Upper lobe of left lung (tissue), 4 donors: ENCODE results near the gene ITFG2.

Experiments used
- EP300 ChIP-seq, 4 donors: sonication (generic); formaldehyde crosslinking; IDR thresholded peaks; one replicate each; pipeline ENCODE4 v1.5.1; 2017; ENCODE audit warnings: antibody characterized with exemption in 4 of 4, control low read depth in 2 of 4
- POLR2A ChIP-seq, 4 donors: fragments of 450-650 bp; IDR thresholded peaks; one replicate each; pipeline ENCODE4 v1.5.1; 2016 to 2017; ENCODE audit warnings: antibody characterized with exemption in 4 of 4, mild to moderate bottlenecking in 2 of 4
- POLR2AphosphoS5 ChIP-seq, 2 donors: sonication (generic); formaldehyde crosslinking; IDR thresholded peaks; one replicate each; pipeline ENCODE4 v1.5.1; 2017; ENCODE audit warnings: antibody characterized with exemption in 2 of 2
- TF ChIP-seq, protein P1 (sequence below), 6 experiments: fragments of 450-650 bp in 4 of 6; fragments of 200-600 bp in 2 of 6; sonication (generic) in 2 of 6; IDR thresholded peaks; one replicate each; pipeline ENCODE4 v1.5.1; 2016 to 2019; ENCODE audit warnings: antibody characterized with exemption in 6 of 6

DNA sequence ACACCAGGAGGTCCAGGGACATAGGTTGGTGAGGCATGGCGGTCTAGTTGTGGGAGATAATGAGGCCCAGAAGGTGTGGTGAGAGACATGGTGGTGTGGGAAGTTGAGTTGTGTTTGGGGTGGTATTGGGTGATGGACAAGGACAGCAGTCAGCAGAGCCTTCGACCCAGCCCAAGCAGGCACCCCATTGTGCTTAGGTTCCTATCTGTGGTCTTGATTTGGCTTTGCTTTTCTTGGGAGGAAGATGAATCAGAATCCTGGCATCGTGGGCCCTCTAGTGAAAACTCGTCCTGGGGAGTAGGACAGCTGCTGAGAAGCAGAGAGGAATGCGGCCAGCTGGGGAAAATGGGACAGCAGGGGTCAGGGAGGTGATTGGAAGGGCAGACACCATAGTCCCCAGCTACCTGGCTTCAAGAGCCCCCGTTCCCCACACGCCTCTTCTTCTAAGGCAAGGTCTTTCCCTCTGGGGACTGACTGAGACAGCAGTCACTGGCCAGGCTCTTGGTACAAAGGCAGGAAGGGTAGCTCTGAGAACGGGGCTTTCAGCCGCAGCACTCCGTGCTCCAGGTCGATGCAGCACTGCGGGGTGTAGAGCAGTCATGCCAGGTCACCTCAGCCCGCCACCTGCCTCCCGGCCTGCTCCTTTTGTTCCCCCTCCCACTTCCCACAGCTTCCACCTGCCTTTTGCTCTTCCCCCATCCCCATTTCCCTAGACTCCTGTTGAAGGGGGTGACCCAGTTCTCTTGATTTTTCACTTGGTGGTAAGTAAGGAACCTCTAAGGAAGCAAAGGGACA, 14.4 kb downstream of the ITFG2 start:
- TF ChIP-seq, protein P1, sequence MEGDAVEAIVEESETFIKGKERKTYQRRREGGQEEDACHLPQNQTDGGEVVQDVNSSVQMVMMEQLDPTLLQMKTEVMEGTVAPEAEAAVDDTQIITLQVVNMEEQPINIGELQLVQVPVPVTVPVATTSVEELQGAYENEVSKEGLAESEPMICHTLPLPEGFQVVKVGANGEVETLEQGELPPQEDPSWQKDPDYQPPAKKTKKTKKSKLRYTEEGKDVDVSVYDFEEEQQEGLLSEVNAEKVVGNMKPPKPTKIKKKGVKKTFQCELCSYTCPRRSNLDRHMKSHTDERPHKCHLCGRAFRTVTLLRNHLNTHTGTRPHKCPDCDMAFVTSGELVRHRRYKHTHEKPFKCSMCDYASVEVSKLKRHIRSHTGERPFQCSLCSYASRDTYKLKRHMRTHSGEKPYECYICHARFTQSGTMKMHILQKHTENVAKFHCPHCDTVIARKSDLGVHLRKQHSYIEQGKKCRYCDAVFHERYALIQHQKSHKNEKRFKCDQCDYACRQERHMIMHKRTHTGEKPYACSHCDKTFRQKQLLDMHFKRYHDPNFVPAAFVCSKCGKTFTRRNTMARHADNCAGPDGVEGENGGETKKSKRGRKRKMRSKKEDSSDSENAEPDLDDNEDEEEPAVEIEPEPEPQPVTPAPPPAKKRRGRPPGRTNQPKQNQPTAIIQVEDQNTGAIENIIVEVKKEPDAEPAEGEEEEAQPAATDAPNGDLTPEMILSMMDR (IDR thresholded peaks at IDR 0.05), result no peak
- TF ChIP-seq POLR2A (IDR thresholded peaks at IDR 0.05), result no peak
- TF ChIP-seq POLR2AphosphoS5 (IDR thresholded peaks at IDR 0.05), result no peak
- TF ChIP-seq EP300 (IDR thresholded peaks at IDR 0.05), result no peak
